ENCODE measurements around the gene ESYT1. TPM values are rescaled to one million over a fixed set of nuclear protein-coding genes. Genes with fewer than 3 reads are reported as not detected.

ESYT1 gene
- total RNA-seq, 1 experiment from 2014 or later = 107 TPM

- Histone ChIP-seq H3K4me1 (ENCODE audit: insufficient read depth, low read length, poor library complexity, severe bottlenecking) (no peaks in the 10 kb centered on the region), H3K36me3 (ENCODE audit: insufficient read depth, low read length, poor library complexity, severe bottlenecking) (no peaks in the 10 kb centered on the region), H3K27ac (ENCODE audit: low read depth, low read length, poor library complexity, severe bottlenecking) (no peak overlapping the region), H3K9me3 (ENCODE audit: low read depth, low read length, poor library complexity, severe bottlenecking) (no peaks in the 10 kb centered on the region), H3K4me3 (ENCODE audit: low read depth, low read length, poor library complexity, severe bottlenecking) (no peak overlapping the region), H3K27me3 (replicated peaks; ENCODE audit: insufficient read depth, low read depth, low read length, poor library complexity) (no peaks in the 10 kb centered on the region)
- DNase-seq (ENCODE audit: low spot score) = no peak
- CTCF ChIA-PET = no interaction called here
- intact Hi-C loops (cut with micrococcal nuclease; ENCODE audit: unreplicated experiment) = no loop called here
- POLR2A ChIA-PET (ENCODE audit: low non-redundant PET) = no interaction called here
- TF ChIP-seq EZH2 (IDR thresholded peaks at IDR 0.05; ENCODE audit: borderline replicate concordance, low read depth, low read length, poor library complexity, severe bottlenecking) (no peak), CTCF (conservative IDR thresholded peaks at IDR 0.05; ENCODE audit: low read depth, low read length) (no peak)
- no TSS peak for BruUV-seq (replicated peaks)
These were observed 45.7 kb upstream of the ESYT1 start for GRCh38 chr12:56082382-56082781.

GRCh38 chr12:56082967-56083366, 45.1 kb upstream of the ESYT1 start:
- H3K36me3 ChIP-seq (ENCODE audit: insufficient read depth, low read length, poor library complexity, severe bottlenecking) = no peaks in the 10 kb centered on the region
- no peak for TF ChIP-seq EZH2 (IDR thresholded peaks at IDR 0.05; ENCODE audit: borderline replicate concordance, low read depth, low read length, poor library complexity, severe bottlenecking)
- intact Hi-C loops (cut with micrococcal nuclease; ENCODE audit: unreplicated experiment) = no loop called here
- H3K9me3 ChIP-seq (ENCODE audit: low read depth, low read length, poor library complexity, severe bottlenecking) = no peaks in the 10 kb centered on the region
- ChIA-PET POLR2A (ENCODE audit: low non-redundant PET) (no interaction called here), CTCF (no interaction called here)
- no peaks in the 10 kb centered on the region for H3K27me3 ChIP-seq (replicated peaks; ENCODE audit: insufficient read depth, low read depth, low read length, poor library complexity)
- no peaks in the 10 kb centered on the region for H3K4me1 ChIP-seq (ENCODE audit: insufficient read depth, low read length, poor library complexity, severe bottlenecking)
- BruUV-seq (replicated peaks) = no TSS peak
- DNase-seq (ENCODE audit: low spot score) = no peak
- no peak overlapping the region for H3K27ac ChIP-seq (ENCODE audit: low read depth, low read length, poor library complexity, severe bottlenecking)
- no peak overlapping the region for H3K4me3 ChIP-seq (ENCODE audit: low read depth, low read length, poor library complexity, severe bottlenecking)

GRCh38 chr12:56084958-56085543, 43.0 kb upstream of the ESYT1 start:
- ChIA-PET POLR2A (ENCODE audit: low non-redundant PET) (no interaction called here), CTCF (interaction anchor here (0.5 to 1.5 kb wide), 6 partner anchors 11 to 410 kb away, joined by 4 to 6 read pairs (median 5); partner anchors contain the start of gene PA2G4)
- BruUV-seq (replicated peaks) = no TSS peak
- peak; percentile 54 for DNase-seq (ENCODE audit: low spot score)
- Histone ChIP-seq H3K9me3 (ENCODE audit: low read depth, low read length, poor library complexity, severe bottlenecking) (no peaks in the 10 kb centered on the region), H3K4me1 (ENCODE audit: insufficient read depth, low read length, poor library complexity, severe bottlenecking) (no peaks in the 10 kb centered on the region), H3K4me3 (ENCODE audit: low read depth, low read length, poor library complexity, severe bottlenecking) (no peak overlapping the region), H3K27me3 (replicated peaks; ENCODE audit: insufficient read depth, low read depth, low read length, poor library complexity) (no peaks in the 10 kb centered on the region), H3K36me3 (ENCODE audit: insufficient read depth, low read length, poor library complexity, severe bottlenecking) (no peaks in the 10 kb centered on the region), H3K27ac (ENCODE audit: low read depth, low read length, poor library complexity, severe bottlenecking) (no peak overlapping the region)
- no peak for TF ChIP-seq EZH2 (IDR thresholded peaks at IDR 0.05; ENCODE audit: borderline replicate concordance, low read depth, low read length, poor library complexity, severe bottlenecking)
- TF ChIP-seq CTCF (conservative IDR thresholded peaks at IDR 0.05; ENCODE audit: low read depth, low read length) = peak; percentile 72
- intact Hi-C loops (cut with micrococcal nuclease; ENCODE audit: unreplicated experiment) = no loop called here

GRCh38 chr12:56086096-56086495, 42.0 kb upstream of the ESYT1 start:
- H3K4me1 ChIP-seq (ENCODE audit: insufficient read depth, low read length, poor library complexity, severe bottlenecking) = no peaks in the 10 kb centered on the region
- CTCF ChIA-PET = interaction anchor here (1.1 to 1.5 kb wide), 2 partner anchors 13 to 18 kb away, joined by 5 read pairs; partner anchors contain the start of gene PA2G4
- TF ChIP-seq CTCF (conservative IDR thresholded peaks at IDR 0.05; ENCODE audit: low read depth, low read length) (no peak), EZH2 (IDR thresholded peaks at IDR 0.05; ENCODE audit: borderline replicate concordance, low read depth, low read length, poor library complexity, severe bottlenecking) (no peak)
- no peak overlapping the region for H3K4me3 ChIP-seq (ENCODE audit: low read depth, low read length, poor library complexity, severe bottlenecking)
- no peaks in the 10 kb centered on the region for H3K27me3 ChIP-seq (replicated peaks; ENCODE audit: insufficient read depth, low read depth, low read length, poor library complexity)
- intact Hi-C loops (cut with micrococcal nuclease; ENCODE audit: unreplicated experiment) = no loop called here
- H3K9me3 ChIP-seq (ENCODE audit: low read depth, low read length, poor library complexity, severe bottlenecking) = no peaks in the 10 kb centered on the region
- no TSS peak for BruUV-seq (replicated peaks)
- POLR2A ChIA-PET (ENCODE audit: low non-redundant PET) = no interaction called here
- no peak for DNase-seq (ENCODE audit: low spot score)
- no peaks in the 10 kb centered on the region for H3K36me3 ChIP-seq (ENCODE audit: insufficient read depth, low read length, poor library complexity, severe bottlenecking)
- no peak overlapping the region for H3K27ac ChIP-seq (ENCODE audit: low read depth, low read length, poor library complexity, severe bottlenecking)

Data from A673 (cell line).